HG02840 (cell line): ENCODE data around the gene LRRTM1.

ENCODE experiments used
- ATAC-seq: cut with Tn5 transposase; IDR thresholded peaks from one replicate; pipeline ENCODE4 v1.9.1; 2021; ENCODE audit warnings: mild to moderate bottlenecking, moderate library complexity, moderate number of reproducible peaks; ENCODE audit not compliant: unreplicated experiment, low FRiP score

LRRTM1 gene

DNA sequence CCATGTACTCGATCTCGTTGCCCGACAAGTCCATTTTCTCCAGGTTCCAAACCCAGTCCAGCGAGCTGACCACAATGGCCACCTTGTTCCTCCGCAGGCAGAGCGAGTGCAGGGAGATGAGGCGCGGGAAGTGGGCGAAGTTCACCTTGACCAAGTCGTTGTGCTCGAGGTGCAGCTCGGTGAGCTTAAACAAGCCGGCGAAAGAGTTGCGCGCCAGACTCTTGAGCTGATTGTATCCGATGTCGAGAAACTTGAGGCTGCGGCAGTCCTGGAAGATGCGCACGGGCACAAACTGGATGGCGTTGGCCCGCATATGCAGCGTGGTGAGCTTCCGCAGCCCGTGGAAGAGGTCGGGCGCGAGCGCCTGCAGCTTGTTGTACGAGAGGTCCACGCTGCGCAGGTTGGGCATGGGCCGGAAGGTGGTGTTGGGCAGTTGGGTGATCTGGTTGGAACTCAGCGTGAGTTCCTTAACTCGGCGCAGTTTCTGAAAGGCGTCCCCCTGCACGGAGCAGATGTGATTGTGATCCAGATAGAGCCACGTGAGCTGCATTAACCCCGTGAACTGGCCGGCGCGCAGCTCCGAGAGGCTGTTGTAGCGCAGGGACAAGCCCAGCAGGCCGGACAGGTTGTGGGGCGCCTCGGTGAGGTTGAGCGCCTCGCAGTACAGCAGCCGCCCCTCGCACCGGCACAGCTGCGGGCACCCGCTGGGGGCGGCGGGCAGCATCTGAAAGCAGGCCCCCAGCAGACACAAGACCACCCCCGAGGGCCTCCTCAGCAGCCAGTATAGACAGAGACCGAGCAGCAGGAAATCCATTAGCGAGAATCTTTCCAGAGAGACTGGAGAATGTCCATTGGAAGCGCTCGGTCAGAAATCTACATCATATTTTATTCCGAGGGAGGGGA is 1.3 kb downstream of the LRRTM1 start:
- no peak for ATAC-seq

DNA sequence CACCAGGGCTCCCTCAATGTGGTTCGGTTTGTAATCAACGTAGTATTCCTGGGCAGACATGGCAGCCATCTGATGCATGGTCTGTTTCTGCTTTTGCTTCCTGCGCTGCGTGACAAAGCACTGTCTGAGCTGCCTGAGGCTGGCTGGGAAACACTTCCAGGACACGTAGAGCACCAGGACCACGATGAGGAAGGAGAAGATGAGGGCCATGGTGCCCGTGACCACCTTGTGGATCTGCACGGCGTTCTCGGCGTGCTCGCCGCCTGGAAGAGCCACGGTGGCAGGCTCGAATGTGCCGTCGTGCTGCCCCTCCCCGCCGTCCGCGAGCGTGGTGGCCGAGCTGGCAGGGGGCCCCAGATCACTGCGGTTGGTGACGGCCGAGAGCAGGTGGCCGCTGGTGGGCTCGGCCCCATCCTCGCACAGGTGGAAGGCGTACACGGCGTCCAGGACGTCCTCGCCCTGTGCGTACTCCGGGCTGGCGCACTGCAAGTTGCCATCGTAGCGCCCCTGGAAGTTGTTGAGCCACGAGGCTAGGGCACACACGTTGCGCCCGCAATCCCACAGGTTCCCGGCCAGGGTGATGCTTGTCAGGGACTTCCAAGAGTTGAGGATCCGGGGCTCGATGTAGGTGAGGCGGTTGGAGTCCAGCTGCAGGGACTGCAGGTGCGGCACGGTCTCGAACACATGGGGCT is 2.1 kb downstream of the LRRTM1 start:
- ATAC-seq = no peak

DNA sequence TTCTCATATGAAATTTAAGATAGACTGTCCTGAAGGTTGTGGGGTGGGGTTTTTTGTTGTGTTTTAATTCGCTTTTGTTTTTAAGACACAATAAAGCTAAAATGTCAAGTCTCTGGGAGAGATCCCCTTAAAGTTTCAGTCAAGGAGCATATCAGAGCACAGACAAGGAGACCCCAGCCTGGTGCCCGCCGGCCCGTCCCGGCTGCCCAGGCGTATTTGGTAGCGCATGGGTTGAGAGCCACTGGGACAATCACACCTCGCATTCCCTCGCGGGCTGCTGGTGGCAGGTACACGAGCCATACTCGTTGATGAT is 2.6 kb downstream of the LRRTM1 start:
- ATAC-seq = no peak

DNA sequence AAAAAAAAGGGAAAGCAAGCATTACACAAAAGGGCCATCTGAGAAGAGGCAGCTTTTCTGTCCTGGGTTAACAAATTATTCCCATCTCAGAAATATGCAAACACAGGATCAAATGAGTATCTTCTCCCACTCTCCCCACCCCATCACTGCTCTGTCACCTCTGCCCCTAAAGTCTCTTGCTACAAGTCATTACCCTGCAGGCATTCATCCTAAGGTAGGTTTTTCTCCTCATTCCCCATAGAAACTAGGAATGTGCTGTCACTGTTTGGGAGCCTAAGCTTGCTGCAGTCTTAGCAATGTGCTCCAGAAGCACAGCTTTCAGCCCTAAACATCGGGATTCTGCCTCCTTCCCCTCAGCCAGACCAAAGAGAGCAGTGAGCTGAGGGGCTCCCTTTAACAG is 3.6 kb downstream of the LRRTM1 start:
- no peak for ATAC-seq

DNA sequence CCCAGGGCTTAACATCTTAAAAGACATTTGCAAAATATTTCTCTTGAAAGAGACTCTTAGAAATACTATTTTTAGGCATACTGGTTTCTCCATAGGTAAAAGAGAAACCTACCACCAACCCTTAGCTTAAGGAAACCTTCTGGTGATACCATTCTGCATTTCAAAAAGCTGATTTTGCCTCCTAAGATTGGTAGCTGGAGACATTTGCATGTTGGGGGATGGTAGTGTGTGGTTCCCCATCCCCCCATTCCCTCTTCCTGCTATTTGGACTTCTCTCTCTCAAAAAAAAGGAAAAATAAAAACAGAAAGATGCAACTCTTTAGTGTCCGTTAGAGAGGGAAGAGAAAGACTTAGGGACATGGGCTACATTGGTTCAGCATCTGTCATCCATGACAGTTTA is 4.2 kb downstream of the LRRTM1 start:
- ATAC-seq = no peak

DNA sequence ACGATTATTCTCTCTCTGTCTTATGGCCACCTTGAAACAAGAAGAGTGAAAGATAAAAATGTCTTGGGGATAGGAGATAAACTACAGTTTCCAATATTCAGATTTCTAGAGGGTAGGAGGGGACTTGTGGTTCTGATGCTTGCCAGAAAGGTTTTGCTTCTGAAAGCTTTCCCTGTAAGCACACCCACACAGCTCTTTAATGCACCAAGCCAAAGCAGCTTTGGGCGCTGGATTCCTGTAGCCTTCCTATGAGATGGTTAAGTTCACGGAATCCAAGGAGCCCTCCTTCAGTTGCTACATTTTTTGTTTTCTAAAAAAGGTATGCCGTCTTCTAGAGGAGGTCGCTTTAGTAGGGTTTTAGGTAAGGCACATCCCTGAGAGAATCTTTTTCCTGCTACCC is 4.9 kb downstream of the LRRTM1 start:
- no peak for ATAC-seq

DNA sequence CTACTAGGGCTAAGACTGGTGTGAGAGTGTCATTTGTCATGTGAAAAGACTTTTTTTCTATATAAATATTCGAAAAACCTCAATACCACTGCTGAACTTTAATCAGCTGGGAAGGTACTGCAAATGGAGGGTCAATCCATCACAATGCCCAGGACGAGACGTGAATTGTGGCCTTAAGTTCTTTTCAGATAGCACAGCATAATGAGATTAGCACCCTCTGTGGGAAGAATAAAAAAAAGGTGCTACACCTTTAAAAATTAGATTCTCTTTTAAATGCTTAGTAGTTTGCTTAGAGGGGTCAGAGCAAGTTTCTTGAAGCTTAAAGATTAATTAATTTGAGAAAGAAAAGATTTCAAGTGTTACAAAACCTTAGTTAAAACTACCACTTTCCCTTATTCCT is 5.6 kb downstream of the LRRTM1 start:
- no peak for ATAC-seq

DNA sequence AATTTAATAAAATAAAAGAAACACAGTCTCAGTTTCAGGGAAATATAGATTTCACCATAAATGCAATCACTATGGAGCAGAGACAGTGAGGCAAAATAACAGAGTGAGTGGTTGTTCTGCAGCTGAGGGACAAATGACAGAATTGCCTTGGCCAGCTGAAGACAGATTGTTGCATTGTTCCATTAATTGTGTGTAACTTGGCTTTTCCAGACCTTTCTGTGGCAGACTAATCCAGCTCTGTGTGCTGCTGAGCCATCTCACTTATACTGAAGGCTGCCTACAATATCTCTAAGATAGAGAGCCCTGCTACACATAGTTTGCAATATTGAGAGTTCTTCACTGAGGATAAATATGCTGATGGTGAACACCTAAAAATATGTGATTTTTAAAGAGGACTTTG is 11.5 kb downstream of the LRRTM1 start:
- no peak for ATAC-seq

DNA sequence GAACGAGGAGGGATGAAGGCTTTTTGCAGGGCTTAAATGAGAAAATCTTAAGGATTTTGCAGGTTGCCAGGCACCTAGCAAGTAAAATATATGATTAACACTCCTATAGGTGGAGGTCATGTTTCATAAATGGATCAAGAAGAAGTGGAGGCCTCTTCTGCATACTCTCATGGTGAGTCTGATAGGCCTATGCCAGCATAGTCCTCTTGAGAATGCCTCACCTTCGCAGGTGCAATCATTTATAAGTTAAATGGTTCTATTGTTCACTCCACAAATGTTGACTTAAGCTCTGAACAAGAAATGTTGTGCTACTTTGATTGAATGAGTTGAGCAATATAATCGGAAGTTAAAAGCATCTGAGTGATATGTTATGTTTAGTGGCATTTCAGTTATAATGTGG is 12.1 kb downstream of the LRRTM1 start:
- ATAC-seq = no peak

DNA sequence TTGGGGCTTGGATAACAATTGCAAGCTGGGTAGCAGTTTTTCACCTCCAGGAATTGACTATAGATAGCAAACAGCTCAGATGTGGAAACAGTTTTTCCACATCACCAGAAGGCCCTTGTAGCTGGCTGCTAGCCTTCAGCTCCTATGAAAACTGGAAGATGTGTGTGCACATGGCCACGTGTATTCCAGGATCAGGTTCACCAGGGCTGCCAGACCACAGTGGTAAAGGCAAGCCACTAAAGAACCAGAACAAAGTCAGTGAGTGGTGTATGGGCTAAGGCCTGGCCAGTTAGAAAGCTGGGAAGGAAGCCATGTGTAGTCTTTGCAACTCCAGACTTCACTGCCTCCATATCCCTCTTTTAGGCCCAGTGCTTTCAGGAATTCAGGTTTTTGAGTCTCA is 12.9 kb downstream of the LRRTM1 start:
- no peak for ATAC-seq

DNA sequence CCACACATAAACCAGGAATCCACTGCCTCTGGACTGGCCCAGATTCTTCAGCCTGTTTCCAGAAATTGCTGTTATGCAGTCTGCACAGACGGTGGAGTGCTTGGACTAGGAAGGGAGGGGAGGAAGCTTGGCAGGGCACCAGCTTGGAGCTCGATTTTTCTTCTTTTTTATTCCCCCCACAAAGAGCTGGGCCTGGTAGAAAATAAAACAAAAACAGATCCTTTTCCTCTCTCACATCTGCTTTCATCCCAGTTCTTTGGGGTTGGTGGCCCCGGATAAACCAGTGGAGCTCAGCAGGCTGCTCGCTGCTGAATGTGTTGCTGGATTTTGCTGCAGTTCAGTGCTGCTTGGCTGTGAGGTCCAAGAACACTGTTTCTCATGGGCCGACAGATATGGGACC is 16.0 kb downstream of the LRRTM1 start:
- ATAC-seq = no peak

DNA sequence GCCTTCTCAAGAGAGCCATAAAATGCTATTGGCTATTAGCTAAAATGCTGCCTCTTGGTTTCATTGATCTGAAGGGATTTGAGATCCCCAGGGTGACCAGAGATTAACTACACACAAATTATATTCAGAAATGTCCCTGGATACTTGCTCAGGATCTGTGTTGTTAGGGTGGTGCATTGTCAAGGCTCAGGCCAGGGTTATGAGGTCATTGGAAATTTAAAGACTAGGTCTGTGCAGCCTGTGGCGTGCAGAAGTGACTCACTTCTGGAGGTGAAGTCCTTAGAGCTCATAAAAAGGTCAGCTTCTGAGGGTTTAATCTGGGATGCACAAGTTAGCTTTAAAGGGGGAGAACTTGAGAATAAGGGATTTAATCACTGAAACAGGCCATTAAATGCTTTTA is 23.5 kb downstream of the LRRTM1 start:
- ATAC-seq = no peak

DNA sequence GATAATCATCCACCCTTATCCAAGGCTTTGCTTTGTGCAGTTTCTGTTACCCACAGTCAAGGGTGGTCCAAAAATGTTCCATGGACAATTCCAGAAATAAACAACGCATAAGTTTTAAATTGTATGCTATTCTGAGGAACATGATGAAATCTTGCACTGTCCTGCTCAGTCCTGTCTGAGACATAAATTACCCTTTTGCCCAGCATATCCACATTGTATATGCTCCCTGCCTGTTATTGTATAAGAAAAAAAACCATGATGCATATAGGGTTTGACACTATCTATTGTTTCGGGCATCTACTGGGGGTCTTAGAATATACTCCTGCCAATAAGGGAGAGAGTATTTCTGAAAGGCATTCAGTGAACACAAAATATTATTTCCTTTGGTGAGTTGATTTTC is 24.0 kb downstream of the LRRTM1 start:
- ATAC-seq = no peak

DNA sequence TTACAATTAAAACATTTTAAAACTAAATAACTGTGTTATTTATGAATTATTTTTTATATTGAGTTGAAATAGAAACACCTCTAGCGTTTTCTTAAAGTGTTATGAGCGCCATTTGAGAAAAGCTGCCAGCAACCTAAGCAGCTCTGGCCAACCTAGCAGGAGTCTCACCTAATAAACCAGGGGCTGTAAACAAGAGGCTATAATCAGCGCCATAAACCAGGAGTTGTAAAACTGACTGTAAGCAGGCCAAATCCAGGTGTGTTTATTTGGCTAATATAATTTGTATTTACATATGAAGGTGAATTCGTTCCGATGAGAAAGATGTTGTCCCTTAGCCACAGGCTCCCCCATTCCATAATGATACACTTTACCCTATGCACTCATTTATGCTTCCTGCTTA is 34.7 kb downstream of the LRRTM1 start:
- no peak for ATAC-seq

DNA sequence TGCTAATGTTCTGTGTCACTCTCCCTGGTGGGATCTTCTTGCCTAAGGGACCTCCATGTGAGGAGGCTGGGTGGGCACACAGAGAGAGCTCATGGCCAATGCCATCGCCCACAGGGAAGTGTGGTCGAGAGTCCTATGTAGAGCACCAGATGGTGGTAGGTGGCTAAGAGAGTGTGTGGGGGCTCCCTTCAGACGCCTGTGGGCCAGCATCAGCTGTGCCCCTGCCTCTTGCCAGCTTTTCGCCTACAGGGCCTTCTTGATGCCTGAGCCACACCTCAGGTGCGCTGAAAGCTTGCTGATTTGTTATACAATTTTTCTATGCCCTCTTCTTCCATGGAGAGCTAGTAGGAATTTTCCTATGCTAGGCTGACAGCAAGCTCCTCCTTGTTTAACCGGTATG is 38.3 kb downstream of the LRRTM1 start:
- no peak for ATAC-seq

DNA sequence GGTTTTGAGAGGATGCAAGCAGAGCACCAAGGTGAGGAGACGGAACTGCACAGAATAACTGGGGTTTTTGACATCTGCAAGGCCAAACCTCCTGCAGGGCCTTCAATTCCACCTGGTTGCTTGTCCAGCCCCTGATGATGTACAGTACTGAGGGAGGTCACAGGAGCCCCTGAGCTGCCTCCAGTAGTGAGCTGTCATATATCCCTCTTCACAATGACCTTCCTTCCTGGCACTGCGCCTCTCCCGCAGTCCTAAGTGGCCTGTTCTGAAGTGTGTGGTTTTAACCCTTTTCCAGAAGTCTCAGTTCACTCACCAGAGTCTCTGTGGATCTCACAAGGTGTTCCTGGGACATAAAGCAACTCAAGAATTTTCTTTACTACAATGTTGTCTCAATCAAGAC is 45.3 kb downstream of the LRRTM1 start:
- ATAC-seq = no peak

DNA sequence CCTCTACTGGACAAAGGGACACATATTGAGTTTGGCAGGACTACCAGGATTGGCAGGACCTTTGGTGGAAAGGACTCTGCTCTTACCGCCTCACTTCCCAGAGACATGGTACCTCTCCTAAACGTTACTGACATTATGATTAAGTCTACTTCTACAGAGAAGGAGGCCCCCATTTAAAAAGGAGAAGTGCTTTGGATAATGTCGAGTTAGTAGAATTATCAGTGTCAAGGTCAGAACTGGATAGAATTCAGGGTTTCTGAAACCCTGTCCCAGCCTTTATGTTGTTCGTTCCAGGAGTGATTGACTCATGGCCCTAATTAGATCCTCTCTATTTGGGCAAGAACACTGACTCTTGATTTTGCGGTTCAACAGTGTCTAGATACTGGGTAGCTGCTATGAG is 45.8 kb downstream of the LRRTM1 start:
- no peak for ATAC-seq

DNA sequence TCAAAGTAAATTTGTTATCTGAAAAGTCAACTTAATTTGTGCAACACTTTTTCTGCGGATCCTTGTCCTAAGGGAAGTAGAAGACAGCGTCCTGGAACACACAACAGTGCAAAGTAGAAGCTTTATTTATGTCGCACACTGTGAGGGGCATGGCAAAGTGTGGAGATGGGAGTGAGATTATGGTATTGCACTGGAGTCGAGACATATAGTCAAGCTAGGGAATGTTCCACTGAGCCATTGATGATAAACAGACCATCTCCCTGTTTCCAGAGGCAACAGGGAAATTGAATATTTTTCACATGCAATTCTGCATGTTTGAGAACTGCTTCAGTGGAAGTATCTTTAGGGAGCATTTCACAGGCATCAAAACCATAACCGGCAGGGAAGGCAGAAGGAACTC is 46.2 kb downstream of the LRRTM1 start:
- no peak for ATAC-seq

DNA sequence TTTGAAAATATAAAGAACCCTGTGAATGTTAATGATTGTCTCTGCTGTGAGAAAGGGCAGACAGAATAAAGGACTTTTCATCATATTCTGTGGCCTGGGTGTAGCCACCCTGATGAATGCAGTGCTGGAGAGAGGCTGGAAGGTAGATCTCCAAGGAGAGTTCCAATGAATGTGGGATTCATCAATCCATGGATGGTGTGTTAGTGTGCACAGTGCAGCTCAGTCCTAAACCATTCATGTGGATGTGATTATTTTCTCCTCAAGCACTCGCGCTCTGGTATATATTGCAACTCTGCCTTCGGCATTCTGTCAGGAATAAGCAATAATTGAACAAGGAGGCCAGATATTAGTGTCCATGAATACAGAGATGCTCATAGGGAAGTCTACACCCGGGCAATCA is 47.1 kb downstream of the LRRTM1 start:
- no peak for ATAC-seq

DNA sequence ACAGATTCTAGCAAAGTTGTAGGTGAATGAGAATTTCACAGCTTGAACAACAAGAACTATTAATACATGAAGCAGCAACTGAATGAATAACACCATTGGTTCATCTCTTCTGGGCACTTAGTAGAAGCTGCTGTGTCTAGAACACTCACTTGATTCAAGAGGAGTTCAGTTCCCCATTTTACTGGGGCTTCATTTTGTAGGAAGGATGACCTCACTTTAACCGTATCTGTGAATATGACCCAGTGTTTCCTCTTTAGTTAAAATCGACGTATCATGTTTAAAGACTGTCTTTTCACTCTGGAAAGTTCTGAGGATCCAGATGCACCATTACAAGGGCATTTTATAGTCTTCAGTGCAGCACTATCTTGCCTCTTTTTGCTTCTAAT is 47.8 kb downstream of the LRRTM1 start:
- ATAC-seq = no peak

DNA sequence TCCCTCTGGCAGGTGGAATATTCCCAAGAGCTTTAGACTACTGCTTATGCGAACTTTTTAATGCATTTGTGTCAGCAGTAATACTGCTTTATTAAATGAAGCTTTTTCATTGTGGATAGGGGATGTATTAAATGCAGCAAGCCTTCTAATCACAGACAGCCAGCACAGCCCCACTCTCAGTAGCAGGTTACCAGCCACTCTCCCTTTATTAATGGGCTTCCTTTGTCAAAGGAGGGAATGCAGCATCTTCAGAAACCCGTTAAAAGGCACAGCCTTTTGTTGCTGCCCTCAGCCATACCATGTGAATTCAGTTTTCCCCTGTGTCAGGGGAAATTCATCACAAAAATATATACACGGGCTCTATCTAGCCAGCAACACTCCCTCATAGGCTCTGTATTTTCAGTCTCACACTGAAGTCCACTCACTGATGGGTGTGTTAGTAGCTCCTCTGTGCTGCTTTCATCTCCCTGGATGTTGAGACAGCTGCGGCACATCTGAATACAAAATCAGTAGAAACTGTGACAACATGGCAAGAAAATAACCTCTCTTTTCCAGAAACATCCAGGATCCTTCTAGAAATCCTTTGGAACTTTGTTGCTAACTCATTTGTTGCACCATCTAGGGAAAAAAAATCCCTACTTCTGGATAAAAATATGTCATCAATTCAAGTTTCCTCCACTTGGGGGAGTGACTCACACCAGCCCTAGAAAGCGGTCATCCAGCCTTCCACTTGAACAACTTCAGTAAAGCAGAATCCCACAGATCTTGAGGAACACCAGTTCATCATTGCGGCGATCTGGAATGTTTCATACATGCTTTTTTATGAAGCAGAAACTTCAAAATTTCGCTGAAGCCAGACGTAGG is 48.4 kb downstream of the LRRTM1 start:
- no peak for ATAC-seq
